HUES64 (cell line): Measurements from ENCODE around the gene SERPINA3.

Experiments used
- H3K27ac ChIP-seq: 2 replicates; pipeline ENCODE4 v1.7.0; 2013; ENCODE audit warnings: low read depth, low read length, inconsistent platforms
- H3K27me3 ChIP-seq: 2 replicates; pipeline ENCODE4 v1.6.1; 2013; ENCODE audit warnings: mild to moderate bottlenecking, low read length; ENCODE audit not compliant: insufficient read depth
- H3K36me3 ChIP-seq: 2 replicates; pipeline ENCODE4 v1.6.1; 2013; ENCODE audit warnings: mild to moderate bottlenecking, low read length; ENCODE audit not compliant: insufficient read depth
- H3K4me1 ChIP-seq: 2 replicates; pipeline ENCODE4 v1.6.1; 2013; ENCODE audit warnings: mild to moderate bottlenecking, low read length, moderate library complexity; ENCODE audit not compliant: insufficient read depth
- H3K4me3 ChIP-seq: 2 replicates; pipeline ENCODE4 v1.5.1; 2013; ENCODE audit warnings: mild to moderate bottlenecking, low read length, moderate library complexity
- H3K9ac ChIP-seq: 2 replicates; pipeline ENCODE4 v1.6.1; 2013; ENCODE audit warnings: mild to moderate bottlenecking, low read depth, low read length
- H3K9me3 ChIP-seq: 2 replicates; pipeline ENCODE4 v1.6.1; 2013; ENCODE audit warnings: low read depth, low read length; ENCODE audit not compliant: insufficient read depth
- WGBS: fragments of 150-250, 120-280 bp; methylation state at CpG from one replicate; pipeline ENCODE4 v1.1.7; 2013; ENCODE audit warnings: missing lambda C conversion rate; 5-methylcytosine and 5-hydroxymethylcytosine counted together

The SERPINA3 gene

GRCh38 chr14:94663538-94663937 is 51.3 kb downstream of the SERPINA3 start:
- 92% methylated on average over 2 of the region's 2 CpGs for WGBS
- Histone ChIP-seq H3K4me3 (no peak overlapping the region), H3K9me3 (no peaks in the 10 kb centered on the region), H3K4me1 (no peaks in the 10 kb centered on the region), H3K9ac (no peak overlapping the region), H3K27ac (no peak overlapping the region), H3K36me3 (no peaks in the 10 kb centered on the region), H3K27me3 (no peaks in the 10 kb centered on the region)

GRCh38 chr14:94663965-94664704 is 51.9 kb downstream of the SERPINA3 start:
- H3K4me3 ChIP-seq: no peak overlapping the region
- H3K9ac ChIP-seq: no peak overlapping the region
- H3K36me3 ChIP-seq: no peaks in the 10 kb centered on the region
- H3K27ac ChIP-seq: no peak overlapping the region
- WGBS: 93% methylated on average over 11 of the region's 11 CpGs
- H3K9me3 ChIP-seq: no peaks in the 10 kb centered on the region
- H3K27me3 ChIP-seq: no peaks in the 10 kb centered on the region
- no peaks in the 10 kb centered on the region for H3K4me1 ChIP-seq

- no peak overlapping the region for H3K9ac ChIP-seq
- H3K4me1 ChIP-seq: no peaks in the 10 kb centered on the region
- WGBS: 89% methylated on average over 3 of the region's 4 CpGs
- no peak overlapping the region for H3K27ac ChIP-seq
- no peaks in the 10 kb centered on the region for H3K36me3 ChIP-seq
- no peak overlapping the region for H3K4me3 ChIP-seq
- H3K9me3 ChIP-seq: no peaks in the 10 kb centered on the region
- no peaks in the 10 kb centered on the region for H3K27me3 ChIP-seq
Measured at GRCh38 chr14:94665121-94665520, 52.9 kb downstream of the SERPINA3 start.

GRCh38 chr14:94665544-94665943 is 53.4 kb downstream of the SERPINA3 start:
- no CpG with 5 or more reads among the region's 2 CpGs for WGBS
- Histone ChIP-seq H3K4me3 (no peak overlapping the region), H3K27ac (no peak overlapping the region), H3K27me3 (no peaks in the 10 kb centered on the region), H3K4me1 (no peaks in the 10 kb centered on the region), H3K9me3 (no peaks in the 10 kb centered on the region), H3K9ac (no peak overlapping the region), H3K36me3 (no peaks in the 10 kb centered on the region)

GRCh38 chr14:94670692-94671285 is 58.6 kb downstream of the SERPINA3 start:
- Histone ChIP-seq H3K27me3 (no peaks in the 10 kb centered on the region), H3K9ac (no peak overlapping the region), H3K4me3 (no peak overlapping the region), H3K9me3 (no peaks in the 10 kb centered on the region), H3K4me1 (no peaks in the 10 kb centered on the region), H3K27ac (no peak overlapping the region), H3K36me3 (no peaks in the 10 kb centered on the region)
- WGBS: 81% methylated on average over 11 of the region's 11 CpGs

GRCh38 chr14:94671870-94672444 is 59.8 kb downstream of the SERPINA3 start:
- no peaks in the 10 kb centered on the region for H3K4me1 ChIP-seq
- no peaks in the 10 kb centered on the region for H3K36me3 ChIP-seq
- no peak overlapping the region for H3K27ac ChIP-seq
- 96% methylated on average over 7 of the region's 7 CpGs for WGBS
- H3K9ac ChIP-seq: no peak overlapping the region
- no peak overlapping the region for H3K4me3 ChIP-seq
- no peaks in the 10 kb centered on the region for H3K9me3 ChIP-seq
- H3K27me3 ChIP-seq: no peaks in the 10 kb centered on the region

GRCh38 chr14:94673071-94673470 is 60.9 kb downstream of the SERPINA3 start:
- no peaks in the 10 kb centered on the region for H3K27me3 ChIP-seq
- no peaks in the 10 kb centered on the region for H3K9me3 ChIP-seq
- H3K4me3 ChIP-seq: no peak overlapping the region
- no peak overlapping the region for H3K9ac ChIP-seq
- 95% methylated on average over 7 of the region's 7 CpGs for WGBS
- H3K4me1 ChIP-seq: no peaks in the 10 kb centered on the region
- no peaks in the 10 kb centered on the region for H3K36me3 ChIP-seq
- H3K27ac ChIP-seq: no peak overlapping the region
